K562 (cell line): ENCODE measurements around the gene FMOD. TPM values are rescaled to one million over a fixed set of nuclear protein-coding genes. Genes with fewer than 3 reads are reported as not detected.
A peak's percentile ranks its signal among the peaks of the same experiment; 100 is the strongest.

Source experiments
- CBFA2T3 ChIP-seq: fragments of 450-650 bp; IDR thresholded peaks from 2 replicates; pipeline ENCODE4 v1.6.1; 2017
- EHMT2 ChIP-seq: fragments of 450-650 bp; IDR thresholded peaks from 2 replicates; pipeline ENCODE4 v1.6.1; 2018; ENCODE audit warnings: antibody characterized with exemption
- EWSR1 ChIP-seq: fragments of 450-650 bp; IDR thresholded peaks from 2 replicates; pipeline ENCODE4 v1.6.1; 2018; ENCODE audit warnings: borderline replicate concordance, mild to moderate bottlenecking, low read depth, moderate library complexity; ENCODE audit not compliant: partially characterized antibody
- GTF2F1 ChIP-seq: IDR thresholded peaks from 2 replicates; pipeline ENCODE4 v1.6.1; 2011; ENCODE audit warnings: low read depth, low read length, improper control_type of control experiment
- HNRNPUL1 ChIP-seq: fragments of 200-400 bp; formaldehyde crosslinking; IDR thresholded peaks from 2 replicates; pipeline ENCODE4 v1.6.1; 2017; ENCODE audit warnings: low read length
- KDM4B ChIP-seq, 2 experiments: fragments of 450-650 bp in 1 of 2; sonication (generic) in 1 of 2; IDR thresholded peaks; 2 replicates each; pipeline ENCODE4 v1.6.1; 2016 to 2017; ENCODE audit warnings: borderline replicate concordance in 2 of 2, antibody characterized with exemption in 1 of 2, low read depth in 1 of 2, mild to moderate bottlenecking in 1 of 2
- MTA1 ChIP-seq: fragments of 450-650 bp; IDR thresholded peaks from 2 replicates; pipeline ENCODE4 v1.6.1; 2017; ENCODE audit warnings: borderline replicate concordance
- NR4A1 ChIP-seq, 2 experiments: fragments of 250-450 bp in 1 of 2; fragments of 450-650 bp in 1 of 2; sonication (Bioruptor Pico) in 1 of 2; IDR thresholded peaks; 2 replicates each; pipeline versions ENCODE4 v1.4.0 to v1.6.1; 2016 to 2020; ENCODE audit warnings: mild to moderate bottlenecking in 2 of 2, missing compliant biosample characterization in 1 of 2, missing genetic modification characterization in 1 of 2, moderate library complexity in 1 of 2
- POLR3G ChIP-seq: IDR thresholded peaks from 2 replicates; pipeline ENCODE4 v1.6.1; 2011; ENCODE audit not compliant: insufficient read length, insufficient replicate concordance; ENCODE audit errors: extremely low read depth
- RBM34 ChIP-seq: fragments of 200-400 bp; formaldehyde crosslinking; IDR thresholded peaks from 2 replicates; pipeline ENCODE4 v1.6.1; 2018; ENCODE audit warnings: low read length, borderline replicate concordance; ENCODE audit not compliant: insufficient read depth
- SMAD1 ChIP-seq: fragments of 150-350 bp; IDR thresholded peaks from 2 replicates; pipeline ENCODE4 v1.6.1; 2014; ENCODE audit warnings: low read length, low read depth; ENCODE audit not compliant: partially characterized antibody
- ZNF274 ChIP-seq: IDR thresholded peaks from 2 replicates; pipeline ENCODE4 v1.6.1; 2011; ENCODE audit warnings: low read depth, mild to moderate bottlenecking, low read length, moderate library complexity, borderline replicate concordance
- ZNF316 ChIP-seq: fragments of 450-650 bp; IDR thresholded peaks from 2 replicates; pipeline ENCODE4 v1.6.1; 2016
- ZNF445 ChIP-seq: fragments of 250-450 bp; sonication (Bioruptor Pico); IDR thresholded peaks from 2 replicates; pipeline ENCODE4 v1.4.0; 2020; ENCODE audit warnings: low read depth, mild to moderate bottlenecking, moderate library complexity
- polyA plus RNA-seq, 8 experiments: library from polyadenylated mRNA; depleted of rRNA in 4 of 8; stranded (reverse) in 5 of 8; unstranded in 3 of 8; fragments of >200 nt; fragmentation: Nextera tagmentation in 2 of 8; fragmentation: Illumina TruSeq in 1 of 8; extraction: Ambion mirVana in 2 of 8; extraction: Trizol in 1 of 8; gene quantifications; 2 replicates each; pipeline versions ENCODE4 v1.2.1 to v1.2.3, GENCODE V29; 2011 to 2014; ENCODE audit warnings: inconsistent platforms in 1 of 8, missing spikeins in 1 of 8
- total RNA-seq, 7 experiments: library from RNA; depleted of rRNA in 6 of 7; stranded (reverse); fragments of >200 nt in 6 of 7; fragmentation: Illumina TruSeq in 2 of 7; extraction: Trizol in 2 of 7; gene quantifications; 2 replicates each; pipeline versions ENCODE4 v1.2.1 to v1.2.3, GENCODE V29; 2011 to 2021; ENCODE audit warnings: low replicate concordance in 1 of 7
- TF ChIP-seq, protein P1 (sequence below): sonication (generic); formaldehyde crosslinking; IDR thresholded peaks from 2 replicates; pipeline ENCODE4 v1.8.0; 2023; ENCODE audit warnings: mild to moderate bottlenecking, missing genetic modification reagents
- TF ChIP-seq, protein P2 (sequence below): fragments of 250-450 bp; sonication (Bioruptor Pico); IDR thresholded peaks from 2 replicates; pipeline ENCODE4 v1.9.0; 2021; ENCODE audit warnings: mild to moderate bottlenecking
- TF ChIP-seq, protein P3 (sequence below): sonication (generic); formaldehyde crosslinking; IDR thresholded peaks from 2 replicates; pipeline ENCODE4 v1.8.0; 2022; ENCODE audit warnings: mild to moderate bottlenecking, missing genetic modification reagents
- TF ChIP-seq, protein P4 (sequence below): fragments of 250-450 bp; sonication (Bioruptor Pico); IDR thresholded peaks from 2 replicates; pipeline ENCODE4 v1.4.0; 2020; ENCODE audit warnings: mild to moderate bottlenecking, moderate library complexity

Gene FMOD
- total and polyA plus RNA-seq, 9 of the 15 experiments (the other 6 are each of a cell fraction or from before 2014, with no cell fraction given): 0.03 to 0.13 (median 0.03) TPM; not detected in 6

GRCh38 chr1:203327684-203328457 lies 23.1 kb downstream of the FMOD start (continued):
- TF ChIP-seq, protein P1, sequence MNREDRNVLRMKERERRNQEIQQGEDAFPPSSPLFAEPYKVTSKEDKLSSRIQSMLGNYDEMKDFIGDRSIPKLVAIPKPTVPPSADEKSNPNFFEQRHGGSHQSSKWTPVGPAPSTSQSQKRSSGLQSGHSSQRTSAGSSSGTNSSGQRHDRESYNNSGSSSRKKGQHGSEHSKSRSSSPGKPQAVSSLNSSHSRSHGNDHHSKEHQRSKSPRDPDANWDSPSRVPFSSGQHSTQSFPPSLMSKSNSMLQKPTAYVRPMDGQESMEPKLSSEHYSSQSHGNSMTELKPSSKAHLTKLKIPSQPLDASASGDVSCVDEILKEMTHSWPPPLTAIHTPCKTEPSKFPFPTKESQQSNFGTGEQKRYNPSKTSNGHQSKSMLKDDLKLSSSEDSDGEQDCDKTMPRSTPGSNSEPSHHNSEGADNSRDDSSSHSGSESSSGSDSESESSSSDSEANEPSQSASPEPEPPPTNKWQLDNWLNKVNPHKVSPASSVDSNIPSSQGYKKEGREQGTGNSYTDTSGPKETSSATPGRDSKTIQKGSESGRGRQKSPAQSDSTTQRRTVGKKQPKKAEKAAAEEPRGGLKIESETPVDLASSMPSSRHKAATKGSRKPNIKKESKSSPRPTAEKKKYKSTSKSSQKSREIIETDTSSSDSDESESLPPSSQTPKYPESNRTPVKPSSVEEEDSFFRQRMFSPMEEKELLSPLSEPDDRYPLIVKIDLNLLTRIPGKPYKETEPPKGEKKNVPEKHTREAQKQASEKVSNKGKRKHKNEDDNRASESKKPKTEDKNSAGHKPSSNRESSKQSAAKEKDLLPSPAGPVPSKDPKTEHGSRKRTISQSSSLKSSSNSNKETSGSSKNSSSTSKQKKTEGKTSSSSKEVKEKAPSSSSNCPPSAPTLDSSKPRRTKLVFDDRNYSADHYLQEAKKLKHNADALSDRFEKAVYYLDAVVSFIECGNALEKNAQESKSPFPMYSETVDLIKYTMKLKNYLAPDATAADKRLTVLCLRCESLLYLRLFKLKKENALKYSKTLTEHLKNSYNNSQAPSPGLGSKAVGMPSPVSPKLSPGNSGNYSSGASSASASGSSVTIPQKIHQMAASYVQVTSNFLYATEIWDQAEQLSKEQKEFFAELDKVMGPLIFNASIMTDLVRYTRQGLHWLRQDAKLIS: no peak; the same call in 1 of the 2 replicates
- TF ChIP-seq HNRNPUL1 (no peak), CBFA2T3 (no peak), KDM4B (IDR thresholded peaks at IDR 0.05; ENCODE audit: borderline replicate concordance in 2 of 2, low read depth in 1 of 2) (no peak), GTF2F1 (no peak), EWSR1 (no peak), ZNF274 (no peak), NR4A1 (CRISPR knock-in tag; IDR thresholded peaks at IDR 0.05) (no peak), NR4A1 (tag; IDR thresholded peaks at IDR 0.05) (no peak), ZNF445 (no peak), EHMT2 (peak; percentile 68; the same call in 1 of the 2 replicates), POLR3G (no peak), RBM34 (no peak), ZNF316 (no peak), MTA1 (no peak), SMAD1 (no peak)
- TF ChIP-seq, protein P2, sequence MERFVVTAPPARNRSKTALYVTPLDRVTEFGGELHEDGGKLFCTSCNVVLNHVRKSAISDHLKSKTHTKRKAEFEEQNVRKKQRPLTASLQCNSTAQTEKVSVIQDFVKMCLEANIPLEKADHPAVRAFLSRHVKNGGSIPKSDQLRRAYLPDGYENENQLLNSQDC (CRISPR knock-in tag): no peak
- TF ChIP-seq, protein P3, sequence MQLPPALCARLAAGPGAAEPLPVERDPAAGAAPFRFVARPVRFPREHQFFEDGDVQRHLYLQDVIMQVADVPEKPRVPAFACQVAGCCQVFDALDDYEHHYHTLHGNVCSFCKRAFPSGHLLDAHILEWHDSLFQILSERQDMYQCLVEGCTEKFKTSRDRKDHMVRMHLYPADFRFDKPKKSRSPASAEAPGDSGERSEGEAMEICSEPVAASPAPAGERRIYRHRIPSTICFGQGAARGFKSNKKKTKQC (CRISPR knock-in tag): no peak
- TF ChIP-seq, protein P4, sequence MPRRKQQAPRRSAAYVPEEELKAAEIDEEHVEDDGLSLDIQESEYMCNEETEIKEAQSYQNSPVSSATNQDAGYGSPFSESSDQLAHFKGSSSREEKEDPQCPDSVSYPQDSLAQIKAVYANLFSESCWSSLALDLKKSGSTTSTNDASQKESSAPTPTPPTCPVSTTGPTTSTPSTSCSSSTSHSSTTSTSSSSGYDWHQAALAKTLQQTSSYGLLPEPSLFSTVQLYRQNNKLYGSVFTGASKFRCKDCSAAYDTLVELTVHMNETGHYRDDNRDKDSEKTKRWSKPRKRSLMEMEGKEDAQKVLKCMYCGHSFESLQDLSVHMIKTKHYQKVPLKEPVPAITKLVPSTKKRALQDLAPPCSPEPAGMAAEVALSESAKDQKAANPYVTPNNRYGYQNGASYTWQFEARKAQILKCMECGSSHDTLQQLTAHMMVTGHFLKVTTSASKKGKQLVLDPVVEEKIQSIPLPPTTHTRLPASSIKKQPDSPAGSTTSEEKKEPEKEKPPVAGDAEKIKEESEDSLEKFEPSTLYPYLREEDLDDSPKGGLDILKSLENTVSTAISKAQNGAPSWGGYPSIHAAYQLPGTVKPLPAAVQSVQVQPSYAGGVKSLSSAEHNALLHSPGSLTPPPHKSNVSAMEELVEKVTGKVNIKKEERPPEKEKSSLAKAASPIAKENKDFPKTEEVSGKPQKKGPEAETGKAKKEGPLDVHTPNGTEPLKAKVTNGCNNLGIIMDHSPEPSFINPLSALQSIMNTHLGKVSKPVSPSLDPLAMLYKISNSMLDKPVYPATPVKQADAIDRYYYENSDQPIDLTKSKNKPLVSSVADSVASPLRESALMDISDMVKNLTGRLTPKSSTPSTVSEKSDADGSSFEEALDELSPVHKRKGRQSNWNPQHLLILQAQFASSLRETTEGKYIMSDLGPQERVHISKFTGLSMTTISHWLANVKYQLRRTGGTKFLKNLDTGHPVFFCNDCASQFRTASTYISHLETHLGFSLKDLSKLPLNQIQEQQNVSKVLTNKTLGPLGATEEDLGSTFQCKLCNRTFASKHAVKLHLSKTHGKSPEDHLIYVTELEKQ (CRISPR knock-in tag): no peak
